H1 (cell line): ENCODE measurements around the gene PGGHG. TPM values are rescaled to one million over a fixed set of nuclear protein-coding genes. Genes with fewer than 3 reads are reported as not detected.
A peak's percentile ranks its signal among the peaks of the same experiment; 100 is the strongest.

Source experiments
- CTCF ChIA-PET: fragments of 300-600 bp; sonication (Branson Sonifier 250); formaldehyde crosslinking; loops from one replicate; lab custom pipeline; 2021; ENCODE audit not compliant: partially characterized antibody; lab: Charles Lee
- POLR2A ChIA-PET: fragments of 300-600 bp; sonication (Branson Sonifier 250); formaldehyde crosslinking; loops from one replicate; lab custom pipeline; 2021; ENCODE audit warnings: inconsistent platforms; ENCODE audit not compliant: partially characterized antibody; lab: Charles Lee
- DNase-seq, 2 experiments: peaks; one replicate each; pipeline versions ENCODE4 v3.0.0 to v3.0.0-alpha.2; 2010 to 2022; ENCODE audit warnings: low spot score in 2 of 2, low read depth in 1 of 2, mixed read lengths in 1 of 2
- FAIRE-seq: peaks from 2 replicates; lab custom pipeline; 2011; peaks lifted over from hg19 to GRCh38; lab: Jason Lieb, UNC
- H2AFZ ChIP-seq: 2 replicates; pipeline ENCODE4 v1.8.1; 2012; ENCODE audit warnings: low read length, inconsistent platforms
- H2AK5ac ChIP-seq: 2 replicates; pipeline ENCODE4 v1.6.1; 2013; ENCODE audit warnings: low read depth, low read length
- H2BK120ac ChIP-seq: replicated peaks from 2 replicates; pipeline ENCODE3; 2013; ENCODE audit warnings: low read depth, low read length, inconsistent platforms
- H2BK12ac ChIP-seq: 2 replicates; pipeline ENCODE4 v1.6.1; 2013; ENCODE audit warnings: low read depth, low read length
- H2BK15ac ChIP-seq: 2 replicates; pipeline ENCODE4 v1.6.1; 2013; ENCODE audit warnings: low read length
- H2BK20ac ChIP-seq: 2 replicates; pipeline ENCODE4 v1.6.1; 2013; ENCODE audit warnings: low read length
- H2BK5ac ChIP-seq: 2 replicates; pipeline ENCODE4 v1.6.1; 2013; ENCODE audit warnings: low read depth, low read length
- H3K14ac ChIP-seq: 2 replicates; pipeline ENCODE4 v1.6.1; 2013; ENCODE audit warnings: inconsistent platforms; ENCODE audit not compliant: insufficient read length
- H3K18ac ChIP-seq: 2 replicates; pipeline ENCODE4 v1.6.1; 2013; ENCODE audit warnings: low read length; ENCODE audit errors: extremely low read depth
- H3K23ac ChIP-seq: 2 replicates; pipeline ENCODE4 v1.6.1; 2013; ENCODE audit warnings: inconsistent platforms; ENCODE audit not compliant: insufficient read length
- H3K23me2 ChIP-seq: 2 replicates; pipeline ENCODE4 v1.6.1; 2013; ENCODE audit warnings: low read depth, low read length
- H3K27ac ChIP-seq: 2 replicates; pipeline ENCODE4 v1.6.1; 2011; ENCODE audit warnings: low read depth, low read length, inconsistent platforms
- H3K27me3 ChIP-seq, 4 experiments: replicated peaks in 1 of 4; 1 replicate in 1 of 4; 2 replicates in 3 of 4; pipeline versions ENCODE4 v1.6.1 to v1.8.1; 2011 to 2013; ENCODE audit warnings: low read length in 3 of 4, mild to moderate bottlenecking in 3 of 4, inconsistent platforms in 2 of 4, mixed read lengths in 2 of 4, moderate library complexity in 1 of 4; ENCODE audit not compliant: control insufficient read depth in 3 of 4, insufficient read depth in 3 of 4; ENCODE audit errors: extremely low read depth in 1 of 4
- H3K36me3 ChIP-seq, 4 experiments: 2 replicates each; pipeline versions ENCODE4 v1.6.1 to v1.8.1; 2011 to 2013; ENCODE audit warnings: mild to moderate bottlenecking in 4 of 4, low read length in 3 of 4, moderate library complexity in 2 of 4, control low read depth in 1 of 4, inconsistent platforms in 1 of 4; ENCODE audit not compliant: insufficient read depth in 4 of 4, control insufficient read depth in 2 of 4
- H3K4ac ChIP-seq: replicated peaks from 2 replicates; pipeline ENCODE3; 2013; ENCODE audit warnings: low read length, low read depth, mixed read lengths, inconsistent platforms; ENCODE audit not compliant: insufficient read length
- H3K4me1 ChIP-seq, 4 experiments: replicated peaks in 1 of 4; 1 replicate in 1 of 4; 2 replicates in 3 of 4; pipeline versions ENCODE4 v1.6.1 to v1.8.1; 2011 to 2013; ENCODE audit warnings: low read length in 3 of 4, inconsistent platforms in 2 of 4, mixed read lengths in 1 of 4; ENCODE audit not compliant: insufficient read depth in 4 of 4, control insufficient read depth in 3 of 4
- H3K4me2 ChIP-seq, 2 experiments: 2 replicates each; pipeline versions ENCODE4 v1.6.1 to v1.8.1; 2011 to 2013; ENCODE audit warnings: low read depth in 2 of 2, low read length in 2 of 2, control low read depth in 1 of 2, inconsistent platforms in 1 of 2, mild to moderate bottlenecking in 1 of 2; ENCODE audit not compliant: insufficient read depth in 1 of 2
- H3K4me3 ChIP-seq, 4 experiments: fragments of 200-600, 300-600 bp in 1 of 4; sonication (generic), shearing (Covaris generic), sonication (Bioruptor Twin) in 1 of 4; 2 replicates each; pipeline versions ENCODE4 v1.5.1 to v1.8.1; 2011 to 2016; ENCODE audit warnings: low read length in 4 of 4, low read depth in 3 of 4, control low read depth in 2 of 4, inconsistent platforms in 2 of 4, mild to moderate bottlenecking in 2 of 4, mixed read lengths in 1 of 4, moderate library complexity in 1 of 4; ENCODE audit not compliant: insufficient read depth in 2 of 4; ENCODE audit errors: extremely low read depth in 1 of 4
- H3K56ac ChIP-seq: replicated peaks from 2 replicates; pipeline ENCODE3; 2013; ENCODE audit warnings: low read depth, mild to moderate bottlenecking, mixed read lengths, low read length, inconsistent platforms; ENCODE audit not compliant: insufficient read length
- H3K79me1 ChIP-seq: 2 replicates; pipeline ENCODE4 v1.6.1; 2013; ENCODE audit warnings: low read depth, low read length, control low read depth
- H3K79me2 ChIP-seq, 2 experiments: 2 replicates each; pipeline versions ENCODE4 v1.6.1 to v1.8.1; 2012 to 2013; ENCODE audit warnings: low read length in 2 of 2, mild to moderate bottlenecking in 2 of 2, inconsistent platforms in 1 of 2; ENCODE audit not compliant: insufficient read depth in 2 of 2, control insufficient read depth in 1 of 2
- H3K9ac ChIP-seq, 4 experiments: replicated peaks in 1 of 4; 1 replicate in 1 of 4; 2 replicates in 3 of 4; pipeline versions ENCODE4 v1.6.1 to v1.8.1; 2011 to 2013; ENCODE audit warnings: low read depth in 3 of 4, low read length in 3 of 4, control low read depth in 2 of 4, mild to moderate bottlenecking in 2 of 4, moderate library complexity in 2 of 4, inconsistent platforms in 1 of 4; ENCODE audit errors: extremely low read depth in 1 of 4
- H3K9me3 ChIP-seq, 2 experiments: 2 replicates each; pipeline versions ENCODE4 v1.6.1 to v1.8.1; 2012 to 2013; ENCODE audit warnings: mild to moderate bottlenecking in 2 of 2, moderate library complexity in 2 of 2, control low read depth in 1 of 2, inconsistent platforms in 1 of 2, low read depth in 1 of 2, low read length in 1 of 2, mixed read lengths in 1 of 2; ENCODE audit not compliant: insufficient read depth in 2 of 2
- H4K20me1 ChIP-seq, 2 experiments: replicated peaks in 1 of 2; 2 replicates each; pipeline versions ENCODE3 to v1.8.1; 2011 to 2013; ENCODE audit warnings: inconsistent platforms in 2 of 2, low read length in 2 of 2, mild to moderate bottlenecking in 1 of 2; ENCODE audit not compliant: insufficient read depth in 2 of 2, control insufficient read depth in 1 of 2
- H4K5ac ChIP-seq: 2 replicates; pipeline ENCODE4 v1.6.1; 2013; ENCODE audit warnings: low read length, low read depth, mixed read lengths, inconsistent platforms; ENCODE audit not compliant: insufficient read length
- H4K8ac ChIP-seq: 2 replicates; pipeline ENCODE4 v1.8.0; 2013; ENCODE audit warnings: mild to moderate bottlenecking, moderate library complexity, low read length, inconsistent platforms; ENCODE audit not compliant: insufficient read depth; ENCODE audit errors: extremely low read depth
- H4K91ac ChIP-seq: replicated peaks from 2 replicates; pipeline ENCODE3; 2013; ENCODE audit warnings: low read length, mixed read lengths, inconsistent platforms; ENCODE audit not compliant: insufficient read length
- CTCF ChIP-seq, 3 experiments: IDR thresholded peaks; 1 replicate in 2 of 3; 2 replicates in 1 of 3; pipeline versions ENCODE4 v1.5.1 to v1.6.1; 2011; ENCODE audit warnings: low read length in 3 of 3, mild to moderate bottlenecking in 3 of 3, inconsistent platforms in 2 of 3, low read depth in 1 of 3, moderate library complexity in 1 of 3; ENCODE audit not compliant: insufficient read depth in 1 of 3; ENCODE audit errors: control extremely low read depth in 1 of 3
- EZH2 ChIP-seq: fragments of 200-600 bp; sonication (generic); IDR thresholded peaks from 2 replicates; pipeline ENCODE4 v1.7.1; 2012; ENCODE audit warnings: low read depth, mild to moderate bottlenecking, moderate library complexity, low read length, inconsistent platforms; ENCODE audit not compliant: severe bottlenecking
- POLR2AphosphoS5 ChIP-seq: IDR thresholded peaks from 2 replicates; pipeline ENCODE4 v1.6.1; 2011; ENCODE audit warnings: low read depth, low read length
- RAD21 ChIP-seq, 2 experiments: IDR thresholded peaks in 1 of 2; conservative IDR thresholded peaks in 1 of 2; 2 replicates each; pipeline ENCODE4 v1.6.1; 2011; ENCODE audit warnings: low read depth in 2 of 2, low read length in 2 of 2, improper control_type of control experiment in 1 of 2, inconsistent platforms in 1 of 2, mild to moderate bottlenecking in 1 of 2, moderate library complexity in 1 of 2
- SIRT6 ChIP-seq: IDR thresholded peaks from one replicate; pipeline ENCODE4 v1.7.1; 2012; ENCODE audit warnings: low read length, inconsistent platforms
- SIX5 ChIP-seq: IDR thresholded peaks from 2 replicates; pipeline ENCODE4 v1.6.1; 2011; ENCODE audit warnings: mild to moderate bottlenecking, low read depth, low read length
- TBP ChIP-seq: IDR thresholded peaks from 2 replicates; pipeline ENCODE4 v1.6.1; 2011; ENCODE audit warnings: low read depth, low read length, improper control_type of control experiment
- TCF12 ChIP-seq: IDR thresholded peaks from 2 replicates; pipeline ENCODE4 v1.6.1; 2011; ENCODE audit warnings: low read depth, mild to moderate bottlenecking, low read length
- WGBS, 2 experiments: shearing (Covaris generic) in 1 of 2; methylation state at CpG; one replicate each; pipeline versions ENCODE4 v1.1.6 to v1.1.7; 2013 to 2015; ENCODE audit warnings: low lambda C conversion rate in 2 of 2, mixed read lengths in 2 of 2, inconsistent platforms in 1 of 2, low coverage in 1 of 2, missing lambda C conversion rate in 1 of 2; ENCODE audit not compliant: insufficient replicate concordance in 2 of 2, insufficient coverage in 1 of 2, insufficient read length in 1 of 2; ENCODE audit errors: extremely low coverage in 1 of 2, missing lambda C conversion rate in 1 of 2; 5-methylcytosine and 5-hydroxymethylcytosine counted together
- polyA plus RNA-seq, 7 experiments: library from polyadenylated mRNA; depleted of rRNA in 3 of 7; stranded (reverse) in 5 of 7; unstranded in 2 of 7; fragments of >200 nt in 5 of 7; fragments of 200-250 nt in 2 of 7; gene quantifications; 1 replicate in 5 of 7; 2 replicates in 1 of 7; 4 replicates in 1 of 7; pipeline versions ENCODE4 v1.2.1 to v1.2.3, GENCODE V29; 2011 to 2013; ENCODE audit warnings: missing spikeins in 2 of 7, mixed read lengths in 2 of 7
- total RNA-seq: library from RNA; stranded (reverse); fragmentation: NEBNext Ultra II Directional; extraction: Animal tissue kit (Norgen Biotek cat#: 25700); gene quantifications from 2 replicates; pipeline ENCODE4 v1.2.1, GENCODE V29; 2021

The PGGHG gene
- total and polyA plus RNA-seq, 2 of the 8 experiments (the other 6 are each of a cell fraction or from before 2014, with no cell fraction given): 34.8 to 60.7 TPM

GRCh38 chr11:280706-281485, 8.0 kb upstream of the PGGHG start:
- H2BK15ac ChIP-seq: peak overlapping the region; percentile 92; the same call in 1 of the 2 replicates
- H3K36me3 ChIP-seq: no peaks in the 10 kb centered on the region
- no peak overlapping the region for H4K91ac ChIP-seq
- no peaks in the 10 kb centered on the region for H3K79me1 ChIP-seq
- H3K4me3 ChIP-seq: no peak overlapping the region
- 95% methylated on average over 74 of the region's 79 CpGs; no CpG with 5 or more reads in 1 of the 2 experiments for WGBS, 2 experiments
- no peak overlapping the region for H2BK120ac ChIP-seq
- FAIRE-seq (no peak), DNase-seq (peak in 1 of 2 experiments; percentile 48)
- no peak overlapping the region for H3K23ac ChIP-seq
- H2BK20ac ChIP-seq: no peak overlapping the region
- H3K14ac ChIP-seq: no peak overlapping the region
- H3K4me2 ChIP-seq: peak overlapping the region in 1 of 2 experiments; percentile 19; a peak in 1 of 4 replicates
- H3K56ac ChIP-seq: no peak overlapping the region
- H3K27ac ChIP-seq: no peak overlapping the region
- no peaks in the 10 kb centered on the region for H4K20me1 ChIP-seq
- ChIA-PET POLR2A (interaction anchor here (1.0 to 3.0 kb wide), 9 partner anchors 9 to 136 kb away, joined by 3 to 11 read pairs (median 3); no protein-coding TSS in a partner anchor), CTCF (interaction anchor here (1.0 to 8.6 kb wide), 5 partner anchors 9 to 29 kb away, joined by 3 to 88 read pairs (median 4); no protein-coding TSS in a partner anchor)
- H3K4me1 ChIP-seq: peaks cover 0 to 5% (median 0%) of the 10 kb centered on the region in 4 experiments; a peak in 4 of 7 replicates
- H4K8ac ChIP-seq: peak overlapping the region; percentile 51
- no peak overlapping the region for H2AFZ ChIP-seq
- peak overlapping the region; percentile 49; the same call in 1 of the 2 replicates for H2BK5ac ChIP-seq
- H3K23me2 ChIP-seq: no peaks in the 10 kb centered on the region
- H3K4ac ChIP-seq: no peak overlapping the region
- no peaks in the 10 kb centered on the region for H3K9me3 ChIP-seq
- no peak overlapping the region for H3K9ac ChIP-seq
- peaks cover 0 to 3% (median 1%) of the 10 kb centered on the region in 4 experiments; a peak in 2 of 7 replicates for H3K27me3 ChIP-seq
- peak overlapping the region; percentile 19; the same call in 1 of the 2 replicates for H2BK12ac ChIP-seq
- H3K18ac ChIP-seq: no peak overlapping the region
- H3K79me2 ChIP-seq: no peaks in the 10 kb centered on the region
- no peak overlapping the region for H2AK5ac ChIP-seq
- no peak overlapping the region for H4K5ac ChIP-seq
- TF ChIP-seq RAD21 (IDR thresholded peaks at IDR 0.05 in 1 of 2, conservative IDR thresholded peaks at IDR 0.05 in 1 of 2; ENCODE audit: low read depth in 2 of 2, low read length in 2 of 2): no peak
- TF ChIP-seq SIX5: no peak
- TF ChIP-seq SIRT6: no peak
- no peak for TF ChIP-seq CTCF (IDR thresholded peaks at IDR 0.05; ENCODE audit: control extremely low read depth in 1 of 3, insufficient read depth in 1 of 3, low read depth in 1 of 3, low read length in 3 of 3)
- TF ChIP-seq TBP: no peak
- no peak for TF ChIP-seq EZH2
- no peak for TF ChIP-seq TCF12
- TF ChIP-seq POLR2AphosphoS5: no peak
